CD14-positive monocyte (primary cell): ENCODE measurements around the gene MLN. TPM values are rescaled to one million over a fixed set of nuclear protein-coding genes. Genes with fewer than 3 reads are reported as not detected.

Source experiments
- DNase-seq, 3 donors: peaks; one replicate each; pipeline ENCODE4 v3.0.0-alpha.2; 2011 to 2022
- H2AFZ ChIP-seq: 2 replicates; pipeline ENCODE4 v1.6.0; 2012; ENCODE audit warnings: mild to moderate bottlenecking, low read depth, low read length, inconsistent platforms; ENCODE audit not compliant: insufficient read depth, poor library complexity, severe bottlenecking
- H3K27ac ChIP-seq, 2 donors: 1 replicate in 1 of 2; 2 replicates in 1 of 2; pipeline ENCODE4 v1.5.1; 2012 to 2013; ENCODE audit warnings: low read length in 2 of 2, control low read depth in 1 of 2, inconsistent platforms in 1 of 2, low read depth in 1 of 2, mild to moderate bottlenecking in 1 of 2
- H3K27me3 ChIP-seq, 2 donors: one replicate each; pipeline versions ENCODE4 v1.6.0 to v1.6.1; 2011 to 2013; ENCODE audit warnings: low read length in 2 of 2; ENCODE audit not compliant: control insufficient read depth in 2 of 2, insufficient read depth in 2 of 2
- H3K36me3 ChIP-seq, 2 donors: replicated peaks in 1 of 2; 1 replicate in 1 of 2; 2 replicates in 1 of 2; pipeline versions ENCODE4 v1.5.1 to v1.6.1; 2012 to 2013; ENCODE audit warnings: low read length in 2 of 2, control low read depth in 1 of 2, inconsistent platforms in 1 of 2, mild to moderate bottlenecking in 1 of 2; ENCODE audit not compliant: insufficient read depth in 2 of 2, control insufficient read depth in 1 of 2
- H3K4me1 ChIP-seq, 2 donors: 1 replicate in 1 of 2; 2 replicates in 1 of 2; pipeline versions ENCODE4 v1.5.1 to v1.6.1; 2012 to 2013; ENCODE audit warnings: low read length in 2 of 2, control low read depth in 1 of 2, inconsistent platforms in 1 of 2, mild to moderate bottlenecking in 1 of 2, moderate library complexity in 1 of 2; ENCODE audit not compliant: insufficient read depth in 2 of 2, control insufficient read depth in 1 of 2
- H3K4me2 ChIP-seq: replicated peaks from 2 replicates; pipeline ENCODE3; 2012; ENCODE audit warnings: low read length, moderate library complexity, mild to moderate bottlenecking; ENCODE audit not compliant: poor library complexity, severe bottlenecking; ENCODE audit errors: extremely low read depth
- H3K4me3 ChIP-seq, 3 experiments: fragments of 200-600 bp in 1 of 3; sonication (generic) in 1 of 3; replicated peaks in 1 of 3; 1 replicate in 2 of 3; 2 replicates in 1 of 3; pipeline ENCODE4 v1.5.1; 2011 to 2013; ENCODE audit warnings: low read length in 3 of 3, mild to moderate bottlenecking in 3 of 3, control low read depth in 2 of 3, low read depth in 2 of 3, inconsistent platforms in 1 of 3, moderate library complexity in 1 of 3
- H3K79me2 ChIP-seq: 2 replicates; pipeline ENCODE4 v1.6.0; 2012; ENCODE audit warnings: mild to moderate bottlenecking, control low read depth, inconsistent platforms, low read length, moderate library complexity; ENCODE audit not compliant: insufficient read depth
- H3K9ac ChIP-seq: 2 replicates; pipeline ENCODE4 v1.6.0; 2017; ENCODE audit warnings: low read length, mild to moderate bottlenecking; ENCODE audit not compliant: insufficient read depth, poor library complexity, severe bottlenecking
- H3K9me3 ChIP-seq, 2 donors: replicated peaks in 1 of 2; 1 replicate in 1 of 2; 2 replicates in 1 of 2; pipeline versions ENCODE4 v1.5.1 to v1.6.1; 2012 to 2013; ENCODE audit warnings: low read length in 2 of 2, control low read depth in 1 of 2; ENCODE audit not compliant: control insufficient read depth in 1 of 2, insufficient read depth in 1 of 2
- H4K20me1 ChIP-seq: 2 replicates; pipeline ENCODE4 v1.6.0; 2012; ENCODE audit warnings: mild to moderate bottlenecking, low read length, control low read depth, moderate library complexity; ENCODE audit not compliant: insufficient read depth
- H3K27ac Mint-ChIP-seq, 7 donors: one replicate each; pipeline ENCODE4 v1.8.0; 2020; ENCODE audit warnings: mild to moderate bottlenecking in 7 of 7, mixed read lengths in 7 of 7, moderate library complexity in 6 of 7, inconsistent platforms in 2 of 7
- H3K27me3 Mint-ChIP-seq, 3 donors: one replicate each; pipeline ENCODE4 v1.8.0; 2021 to 2022; ENCODE audit warnings: low read depth in 3 of 3, mild to moderate bottlenecking in 3 of 3, mixed read lengths in 3 of 3, moderate library complexity in 3 of 3, inconsistent platforms in 1 of 3
- H3K36me3 Mint-ChIP-seq, 2 donors: one replicate each; pipeline ENCODE4 v1.8.0; 2020; ENCODE audit warnings: mixed read lengths in 2 of 2, inconsistent platforms in 1 of 2, mild to moderate bottlenecking in 1 of 2
- H3K4me1 Mint-ChIP-seq: one replicate; pipeline ENCODE4 v1.8.0; 2020; ENCODE audit warnings: mild to moderate bottlenecking, mixed read lengths
- H3K4me3 Mint-ChIP-seq, 2 donors: one replicate each; pipeline ENCODE4 v1.8.0; 2020; ENCODE audit warnings: mild to moderate bottlenecking in 2 of 2, mixed read lengths in 2 of 2, moderate library complexity in 1 of 2
- H3K9me3 Mint-ChIP-seq, 7 donors: one replicate each; pipeline ENCODE4 v1.8.0; 2020 to 2022; ENCODE audit warnings: mixed read lengths in 7 of 7, mild to moderate bottlenecking in 6 of 7, moderate library complexity in 6 of 7, inconsistent platforms in 2 of 7
- WGBS: methylation state at CpG from one replicate; pipeline ENCODE4 v1.1.5; 2013; ENCODE audit warnings: missing lambda C conversion rate; ENCODE audit not compliant: insufficient coverage; 5-methylcytosine and 5-hydroxymethylcytosine counted together
- intact Hi-C, 2 donors: fragments of 100-400 bp; cut with micrococcal nuclease; formaldehyde crosslinking; loops; one replicate each; pipeline versions ENCODE4 v1.15.0 to v1.15.1; 2023
- polyA plus RNA-seq, 3 donors: library from polyadenylated mRNA; depleted of rRNA in 1 of 3; unstranded in 2 of 3; stranded (reverse) in 1 of 3; fragments of 300-500 nt in 2 of 3; fragments of >200 nt in 1 of 3; fragmentation: Illumina TruSeq in 2 of 3; gene quantifications; 1 replicate in 2 of 3; 2 replicates in 1 of 3; pipeline ENCODE4 v1.2.3, GENCODE V29; 2012 to 2021
- TF ChIP-seq, protein P1 (sequence below): fragments of 200-600 bp; IDR thresholded peaks from one replicate; pipeline ENCODE4 v1.8.0; 2022; ENCODE audit warnings: antibody characterized with exemption, mild to moderate bottlenecking

MLN gene
- polyA plus RNA-seq, 3 donors = not detected

DNA sequence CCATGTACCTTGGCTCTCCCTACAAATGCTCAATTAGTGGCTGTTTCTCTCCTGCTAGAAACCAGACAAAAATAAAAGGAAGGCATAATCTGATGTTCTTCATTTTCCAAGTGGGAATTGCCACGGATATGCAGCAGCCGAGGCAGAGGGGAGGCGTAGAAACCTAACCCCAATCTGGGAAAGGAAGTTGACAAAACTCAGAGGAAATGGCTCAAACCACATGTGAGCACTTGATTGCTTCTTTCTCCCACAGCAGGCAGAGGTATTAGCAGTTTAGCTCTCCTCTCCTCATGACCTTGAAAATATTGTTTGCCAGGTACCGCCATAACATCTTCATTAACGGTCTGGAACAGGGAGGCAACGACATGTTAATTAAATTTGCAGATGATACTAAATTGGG, 3.8 kb upstream of the MLN start:
- Histone ChIP-seq H3K27ac (no peak overlapping the region), H3K27me3 (peaks cover 6 to 35% of the 10 kb centered on the region in 2 donors), H3K36me3 (no peaks in the 10 kb centered on the region), H3K4me1 (peaks cover 0 to 4% of the 10 kb centered on the region in 2 donors), H3K79me2 (no peaks in the 10 kb centered on the region), H3K4me2 (no peak overlapping the region), H3K9ac (no peak overlapping the region), H3K9me3 (no peaks in the 10 kb centered on the region), H4K20me1 (no peaks in the 10 kb centered on the region), H3K4me3 (no peak overlapping the region), H2AFZ (no peak overlapping the region)
- intact Hi-C loops = no loop called here
- Mint-ChIP-seq H3K27ac (no peak overlapping the region), H3K4me1 (peaks cover 8% of the 10 kb centered on the region), H3K27me3 (peaks cover 25 to 60% (median 28%) of the 10 kb centered on the region in 3 donors), H3K4me3 (peak overlapping the region in 1 of 2 donors; percentile 51), H3K36me3 (no peaks in the 10 kb centered on the region), H3K9me3 (peaks cover 0 to 2% (median 0%) of the 10 kb centered on the region in 7 donors)
- DNase-seq = no peak
- TF ChIP-seq, protein P1, sequence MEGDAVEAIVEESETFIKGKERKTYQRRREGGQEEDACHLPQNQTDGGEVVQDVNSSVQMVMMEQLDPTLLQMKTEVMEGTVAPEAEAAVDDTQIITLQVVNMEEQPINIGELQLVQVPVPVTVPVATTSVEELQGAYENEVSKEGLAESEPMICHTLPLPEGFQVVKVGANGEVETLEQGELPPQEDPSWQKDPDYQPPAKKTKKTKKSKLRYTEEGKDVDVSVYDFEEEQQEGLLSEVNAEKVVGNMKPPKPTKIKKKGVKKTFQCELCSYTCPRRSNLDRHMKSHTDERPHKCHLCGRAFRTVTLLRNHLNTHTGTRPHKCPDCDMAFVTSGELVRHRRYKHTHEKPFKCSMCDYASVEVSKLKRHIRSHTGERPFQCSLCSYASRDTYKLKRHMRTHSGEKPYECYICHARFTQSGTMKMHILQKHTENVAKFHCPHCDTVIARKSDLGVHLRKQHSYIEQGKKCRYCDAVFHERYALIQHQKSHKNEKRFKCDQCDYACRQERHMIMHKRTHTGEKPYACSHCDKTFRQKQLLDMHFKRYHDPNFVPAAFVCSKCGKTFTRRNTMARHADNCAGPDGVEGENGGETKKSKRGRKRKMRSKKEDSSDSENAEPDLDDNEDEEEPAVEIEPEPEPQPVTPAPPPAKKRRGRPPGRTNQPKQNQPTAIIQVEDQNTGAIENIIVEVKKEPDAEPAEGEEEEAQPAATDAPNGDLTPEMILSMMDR = no peak
- no CpG with 5 or more reads among the region's 6 CpGs for WGBS

- intact Hi-C loops = no loop called here
- no peaks in the 10 kb centered on the region for H3K36me3 Mint-ChIP-seq
- no peaks in the 10 kb centered on the region for H3K9me3 ChIP-seq
- no peak overlapping the region for H3K27ac Mint-ChIP-seq
- no peak overlapping the region for H3K27ac ChIP-seq
- peaks cover 8% of the 10 kb centered on the region for H3K4me1 Mint-ChIP-seq
- no peak overlapping the region for H3K4me2 ChIP-seq
- TF ChIP-seq, protein P1 = no peak
- no peaks in the 10 kb centered on the region for H4K20me1 ChIP-seq
- DNase-seq = no peak
- no peak overlapping the region for H2AFZ ChIP-seq
- 81% methylated on average over 7 of the region's 9 CpGs for WGBS
- no peak overlapping the region for H3K9ac ChIP-seq
- H3K79me2 ChIP-seq = no peaks in the 10 kb centered on the region
- no peaks in the 10 kb centered on the region for H3K36me3 ChIP-seq
- H3K27me3 Mint-ChIP-seq = peaks cover 21 to 55% (median 22%) of the 10 kb centered on the region in 3 donors
- no peak overlapping the region for H3K4me3 Mint-ChIP-seq
- peaks cover 0 to 1% (median 0%) of the 10 kb centered on the region in 7 donors for H3K9me3 Mint-ChIP-seq
- H3K27me3 ChIP-seq = peaks cover 5 to 34% of the 10 kb centered on the region in 2 donors
- H3K4me1 ChIP-seq = peaks cover 0 to 4% of the 10 kb centered on the region in 2 donors
- no peak overlapping the region for H3K4me3 ChIP-seq
Observed at GRCh38 chr6:33806841-33807240, 3.0 kb upstream of the MLN start.
